ENCODE measurements around the gene AAK1.

GRCh38 chr2:69456950-69457445 lies 186.5 kb downstream of the AAK1 start:
- no peak for TF ChIP-seq CTCF (IDR thresholded peaks at IDR 0.05)
- no peak for TF ChIP-seq POLR2A (IDR thresholded peaks at IDR 0.05)

Measured in lower leg skin (tissue), 3 donors.